ENCODE results near the gene HMGXB4.

HMGXB4 gene

DNA sequence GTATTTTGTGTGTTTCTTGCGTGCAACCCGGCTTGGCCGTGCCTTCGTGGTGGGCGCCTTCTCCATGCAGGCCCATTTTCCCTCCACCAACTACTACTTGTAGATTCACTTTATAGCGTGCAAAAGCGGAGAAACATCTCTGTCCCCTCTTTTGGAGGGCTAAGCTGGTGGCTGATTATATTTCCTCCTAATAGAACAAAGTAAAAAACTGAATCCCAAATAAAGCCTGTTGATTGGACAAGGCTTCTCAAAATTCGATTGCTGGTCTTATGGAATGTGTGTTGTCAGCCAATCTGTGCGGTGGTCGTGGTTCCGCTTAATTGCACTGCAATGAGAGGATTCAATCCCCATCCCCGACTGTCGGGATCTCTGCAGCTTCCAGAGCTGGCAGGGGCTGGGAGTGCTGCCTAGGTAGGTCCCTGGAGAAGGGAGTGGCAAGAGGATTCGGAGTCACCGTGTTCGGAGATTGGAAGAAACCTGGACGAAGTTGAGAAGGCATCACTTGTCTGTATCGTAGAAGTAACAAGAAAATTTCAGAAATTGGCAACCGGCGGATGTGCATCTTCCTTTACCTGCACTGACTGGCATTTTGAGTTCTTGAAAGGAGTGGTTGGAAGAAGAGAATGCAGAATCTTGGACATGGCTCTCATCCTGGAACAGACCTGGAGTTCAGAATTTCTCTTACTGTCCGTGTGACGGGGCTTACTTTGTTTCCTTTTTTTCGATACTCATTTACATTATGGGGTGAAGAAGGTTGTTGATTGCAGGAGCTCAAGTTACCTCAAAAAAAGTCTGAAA lies 1.1 kb downstream of the HMGXB4 start:
- no peak for DNase-seq

DNA sequence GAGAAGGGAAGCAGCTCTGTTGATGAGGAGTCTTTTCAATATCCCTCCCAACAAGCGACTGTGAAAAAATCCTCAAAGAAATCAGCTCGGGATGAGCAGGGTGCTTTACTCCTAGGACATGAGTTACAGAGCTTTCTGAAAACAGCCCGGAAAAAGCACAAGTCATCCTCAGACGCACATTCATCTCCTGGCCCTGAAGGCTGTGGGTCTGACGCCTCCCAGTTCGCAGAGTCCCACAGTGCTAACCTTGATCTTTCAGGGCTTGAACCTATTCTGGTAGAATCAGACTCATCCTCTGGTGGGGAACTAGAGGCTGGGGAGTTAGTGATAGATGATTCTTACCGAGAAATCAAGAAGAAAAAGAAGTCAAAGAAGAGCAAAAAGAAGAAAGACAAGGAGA lies 7.7 kb downstream of the HMGXB4 start:
- no peak for DNase-seq

DNA sequence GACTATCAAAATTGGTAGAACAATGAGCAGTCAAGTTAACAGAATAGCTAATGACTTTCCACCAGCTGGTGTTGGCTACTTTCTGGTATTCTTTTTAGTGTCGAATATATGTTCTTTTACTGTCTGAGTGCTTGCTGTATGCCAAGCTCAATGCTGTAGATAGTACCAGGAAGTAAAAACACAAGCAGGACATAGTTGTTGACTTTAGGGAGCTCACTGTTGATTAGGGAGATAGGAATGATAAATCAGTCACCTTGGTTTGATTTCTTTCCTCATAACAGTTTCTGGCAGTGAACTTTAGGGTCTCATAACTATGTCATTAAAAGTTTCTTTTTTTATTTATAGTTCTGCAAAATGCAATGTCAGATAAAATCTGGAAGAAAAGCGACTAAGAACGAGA lies 9.0 kb downstream of the HMGXB4 start:
- DNase-seq, result no peak

GRCh38 chr22:35269630-35270029 lies 12.3 kb downstream of the HMGXB4 start:
- no peak for DNase-seq

DNA sequence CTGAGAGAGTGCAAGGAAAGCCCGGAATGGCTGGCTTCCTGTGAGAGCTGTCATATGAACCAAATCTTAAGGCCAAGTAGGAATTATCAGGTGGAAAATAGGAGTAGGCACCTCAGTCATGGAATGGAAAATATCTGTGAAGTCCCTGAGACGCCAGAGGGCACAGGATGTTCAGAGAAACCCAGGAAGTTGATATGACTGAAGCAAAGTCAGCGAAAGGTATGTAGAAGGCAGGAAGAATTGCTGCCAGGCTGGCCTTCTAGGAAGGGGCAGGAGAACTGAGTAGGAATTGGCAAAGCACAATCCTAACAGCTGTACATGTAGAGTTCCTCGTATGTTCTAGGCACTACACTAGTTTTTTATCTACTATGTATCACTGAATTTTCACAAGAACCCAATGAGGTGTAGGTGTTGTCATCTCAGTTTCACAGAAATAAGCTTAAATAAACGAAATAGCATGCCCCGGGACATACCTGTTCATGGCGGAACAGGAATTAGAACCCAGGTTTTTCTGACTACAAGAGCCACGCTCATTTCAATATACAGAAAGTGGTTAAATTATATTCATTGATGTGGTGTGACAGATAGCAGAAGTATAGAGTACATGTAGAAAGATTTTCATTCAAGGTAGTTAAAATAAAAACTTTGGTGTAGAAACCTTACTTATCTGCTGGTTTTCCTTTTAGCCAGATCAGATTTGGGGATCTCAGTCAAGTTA lies 17.0 kb downstream of the HMGXB4 start:
- DNase-seq, result no peak

- no peak for DNase-seq
These were observed 18.3 kb downstream of the HMGXB4 start for GRCh38 chr22:35275580-35275979.

GRCh38 chr22:35276019-35276418 lies 18.7 kb downstream of the HMGXB4 start:
- DNase-seq, result no peak

DNA sequence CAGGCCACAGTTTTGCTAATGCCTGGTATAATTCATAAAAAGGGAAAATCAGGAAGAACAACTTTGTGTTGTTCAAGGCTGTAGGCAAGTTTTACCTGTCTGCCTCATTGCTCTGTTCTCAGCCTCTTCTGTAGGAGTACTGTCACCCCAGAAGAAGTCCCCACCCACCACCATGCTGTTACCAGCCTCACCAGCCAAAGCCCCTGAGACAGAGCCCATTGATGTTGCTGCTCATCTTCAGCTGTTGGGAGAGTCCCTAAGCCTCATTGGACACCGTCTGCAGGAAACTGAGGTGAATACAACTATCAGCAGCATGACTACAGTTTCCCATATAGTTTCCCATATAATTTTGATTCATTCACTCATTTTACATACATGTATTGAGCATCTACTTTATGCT lies 30.8 kb downstream of the HMGXB4 start:
- DNase-seq, result no peak

DNA sequence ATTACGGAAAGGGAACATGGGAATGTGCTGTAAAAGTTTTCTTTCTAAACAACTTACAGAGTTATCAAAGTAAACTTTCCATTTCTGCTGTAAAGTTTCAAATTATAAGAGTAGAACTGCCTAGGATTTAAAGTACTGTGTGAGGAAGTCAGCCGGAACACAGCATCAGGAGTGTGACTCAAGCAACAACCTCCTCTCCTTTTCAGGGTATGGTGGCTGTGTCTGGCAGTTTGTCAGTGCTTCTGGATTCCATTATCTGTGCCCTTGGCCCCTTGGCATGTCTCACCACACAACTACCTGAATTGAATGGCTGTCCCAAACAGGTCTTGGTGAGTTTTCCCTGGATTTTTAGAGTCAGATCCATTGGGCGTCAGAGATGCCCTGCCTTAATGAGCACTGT lies 35.5 kb downstream of the HMGXB4 start:
- no peak for DNase-seq

- no peak for DNase-seq
These were observed 38.8 kb downstream of the HMGXB4 start for GRCh38 chr22:35296051-35296450.

GRCh38 chr22:35299217-35299672 lies 42.0 kb downstream of the HMGXB4 start:
- no peak for DNase-seq

GRCh38 chr22:35299673-35300499 lies 42.6 kb downstream of the HMGXB4 start, which contains the start of gene TOM1:
Gene TOM1, plus strand, starts transcription at chr22:35299894. Its CDS starts 35 bp downstream, at chr22:35299929.
- peak; percentile 93 to 97 (median 96) for DNase-seq

DNA sequence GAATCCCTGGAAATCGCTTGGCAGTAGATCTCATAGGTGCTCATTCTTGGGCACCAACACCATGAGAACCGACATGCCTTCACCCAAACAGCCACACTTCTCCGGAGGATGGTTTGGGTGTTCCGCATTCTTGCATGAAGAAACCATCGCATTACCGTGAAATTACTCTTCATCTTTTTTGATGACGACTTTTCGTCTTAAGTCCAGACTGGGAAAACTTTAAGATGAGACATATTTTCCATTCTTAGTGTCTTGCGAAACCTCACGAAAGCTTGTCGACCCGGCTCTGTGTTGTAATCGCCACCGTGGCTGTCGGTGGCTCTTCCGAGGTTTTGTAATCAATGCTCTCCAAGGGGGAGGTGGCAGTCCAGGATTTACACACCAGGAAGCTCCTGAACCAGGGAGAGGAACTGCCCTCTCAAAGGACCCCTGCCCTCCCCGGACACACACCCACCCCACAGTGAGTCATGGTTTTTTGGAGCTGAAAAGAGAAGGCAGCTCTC lies 44.1 kb downstream of the HMGXB4 start:
- no peak for DNase-seq

- DNase-seq, result no peak
These were observed 45.8 kb downstream of the HMGXB4 start for GRCh38 chr22:35303029-35303624.

DNA sequence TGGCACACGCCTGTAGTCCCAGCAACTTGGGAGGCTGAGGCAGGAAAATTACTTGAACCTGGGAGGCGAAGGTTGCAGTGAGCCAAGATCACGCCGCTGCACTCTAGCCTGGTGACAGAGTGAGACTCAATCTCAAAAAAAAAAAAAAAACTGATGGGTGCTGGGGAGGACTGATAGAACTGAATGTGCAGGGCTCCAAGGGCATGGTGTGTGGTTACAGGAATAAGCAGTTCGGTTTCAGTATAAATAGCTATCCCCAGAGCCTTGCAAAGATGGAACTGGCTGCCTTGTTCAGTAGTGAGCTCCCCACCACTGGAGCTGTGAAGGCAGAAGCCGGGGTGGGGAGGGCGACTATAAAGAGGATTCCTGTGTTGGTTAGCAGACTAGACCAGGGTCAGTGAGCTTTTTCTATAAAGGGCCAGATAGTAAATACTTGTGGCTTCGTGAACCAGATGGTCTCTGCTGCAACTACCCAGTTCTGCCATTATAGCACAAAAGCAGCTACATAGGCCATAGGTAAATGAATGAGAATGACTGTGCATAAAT lies 48.3 kb downstream of the HMGXB4 start:
- DNase-seq, result no peak

GRCh38 chr22:35306350-35306967 lies 49.2 kb downstream of the HMGXB4 start:
- no peak for DNase-seq

- no peak for DNase-seq
These were observed 50.1 kb downstream of the HMGXB4 start for GRCh38 chr22:35307372-35307771.

GRCh38 chr22:35307892-35308291 lies 50.6 kb downstream of the HMGXB4 start:
- no peak for DNase-seq

GRCh38 chr22:35308480-35309021 lies 51.3 kb downstream of the HMGXB4 start:
- no peak for DNase-seq

DNA sequence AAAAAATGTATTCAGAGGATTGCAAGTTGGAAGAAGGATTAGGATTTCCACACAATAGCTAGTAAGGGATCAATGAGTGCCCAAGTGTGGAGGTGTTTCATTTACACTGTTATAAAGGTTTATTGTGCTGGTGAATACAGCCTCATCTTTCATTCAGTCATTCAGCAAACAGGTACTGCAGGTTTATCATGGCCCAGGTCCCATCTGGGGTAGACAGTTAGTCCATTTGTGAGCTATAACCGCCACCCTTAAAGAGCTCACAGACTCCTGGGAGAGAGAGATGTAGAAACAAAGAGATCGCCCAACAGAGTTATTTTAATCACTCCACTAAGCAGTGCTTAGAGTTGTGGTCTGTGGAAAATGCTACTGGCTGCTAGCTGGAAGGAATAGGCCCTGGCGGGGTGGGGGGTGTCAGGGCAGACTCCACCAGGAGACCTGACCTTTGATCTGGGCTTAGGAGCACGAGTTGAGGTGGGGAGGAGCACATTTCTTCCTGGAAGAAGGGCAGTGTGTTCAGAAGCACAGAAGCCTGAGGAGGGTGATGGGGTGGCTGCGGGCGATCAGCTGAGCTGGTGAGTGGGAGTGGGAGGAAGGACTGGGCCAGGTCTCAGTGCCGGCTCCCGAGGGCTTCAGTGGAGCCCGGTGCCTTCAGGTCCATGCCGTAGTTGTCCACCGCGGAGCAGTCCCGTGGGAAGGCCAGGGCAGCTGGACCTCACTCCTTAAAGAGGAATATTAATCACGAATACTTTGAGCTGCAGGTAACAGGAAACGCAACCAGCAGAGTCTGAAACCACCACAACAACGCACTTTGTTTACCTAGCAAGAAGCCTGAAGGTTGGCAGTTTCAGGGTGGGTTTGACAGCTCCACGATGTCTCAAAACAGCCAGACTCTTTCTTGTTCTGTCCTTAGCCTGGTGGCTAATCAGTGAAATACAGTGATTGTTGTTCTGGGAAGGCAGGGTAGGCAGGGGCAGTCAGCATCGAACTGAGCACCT lies 53.6 kb downstream of the HMGXB4 start:
- DNase-seq, result no peak
